K562 (cell line): ENCODE results near the gene AGMO. TPM values are rescaled to one million over a fixed set of nuclear protein-coding genes. Genes with fewer than 3 reads are reported as not detected.

Experiments
- ATAC-seq: fragments of 200-7000 bp; cut with Tn5 transposase; 3 replicates; pipeline ENCODE4 v1.9.1; 2020; ENCODE audit warnings: moderate library complexity
- BruUV-seq: library from RNA; stranded (reverse); fragments of 400-500 nt; replicated peaks from 2 replicates; lab custom pipeline; 2021; lab: Mats Ljungman, UMichigan
- CTCF ChIA-PET: fragments of 300-600 bp; formaldehyde crosslinking; extraction: SDS; loops from one replicate; lab custom pipeline; 2021; ENCODE audit warnings: low intra/inter-chr PET ratio; lab: Yijun Ruan, JAX
- POLR2A ChIA-PET: fragments of 300-600, 350-650 bp; sonication (Branson Sonifier 250); formaldehyde crosslinking; extraction: SDS; loops from one replicate; lab custom pipeline; 2021; ENCODE audit warnings: antibody characterized with exemption, inconsistent platforms; lab: Yijun Ruan, JAX
- DNase-seq, 4 experiments: peaks; one replicate each; pipeline versions ENCODE4 v3.0.0 to v3.0.0-alpha.2; 2011 to 2018; ENCODE audit warnings: low spot score in 3 of 4, mixed read lengths in 3 of 4; ENCODE audit errors: extremely low read depth in 1 of 4
- FAIRE-seq: peaks from 2 replicates; lab custom pipeline; 2011; peaks lifted over from hg19 to GRCh38; lab: Jason Lieb, UNC
- H2AFZ ChIP-seq: 2 replicates; pipeline ENCODE4 v1.6.0; 2011; ENCODE audit warnings: low read depth, low read length, control low read depth, inconsistent platforms
- H3K27ac ChIP-seq: fragments of 200-600 bp; 3 replicates; pipeline ENCODE4 v1.8.0; 2011; ENCODE audit warnings: low read depth, mild to moderate bottlenecking, control low read depth, inconsistent platforms, low read length, moderate library complexity, mixed read lengths; ENCODE audit errors: extremely low read depth
- H3K27me3 ChIP-seq, 2 experiments: fragments of 300-600 bp in 1 of 2; 2 replicates in 1 of 2; 3 replicates in 1 of 2; pipeline versions ENCODE4 v1.6.0 to v1.8.0; 2011; ENCODE audit warnings: inconsistent platforms in 2 of 2, low read length in 2 of 2, mild to moderate bottlenecking in 1 of 2, mixed read lengths in 1 of 2, moderate library complexity in 1 of 2; ENCODE audit not compliant: control insufficient read depth in 2 of 2, insufficient read depth in 2 of 2
- H3K36me3 ChIP-seq: fragments of 300-600 bp; 3 replicates; pipeline ENCODE4 v1.8.0; 2011; ENCODE audit warnings: mild to moderate bottlenecking, low read length, inconsistent platforms; ENCODE audit not compliant: control insufficient read depth, insufficient read depth
- H3K4me1 ChIP-seq, 2 experiments: fragments of 200-600 bp in 1 of 2; replicated peaks in 1 of 2; 2 replicates in 1 of 2; 3 replicates in 1 of 2; pipeline versions ENCODE4 v1.5.1 to v1.8.0; 2011; ENCODE audit warnings: inconsistent platforms in 2 of 2, low read length in 2 of 2, mild to moderate bottlenecking in 1 of 2, mixed read lengths in 1 of 2, moderate library complexity in 1 of 2; ENCODE audit not compliant: control insufficient read depth in 2 of 2, insufficient read depth in 2 of 2
- H3K4me2 ChIP-seq: 2 replicates; pipeline ENCODE4 v1.6.1; 2011; ENCODE audit warnings: low read length, control low read depth, inconsistent platforms, mixed read lengths; ENCODE audit not compliant: insufficient read depth
- H3K4me3 ChIP-seq: fragments of 200-600 bp; sonication (generic), shearing (Covaris generic); 2 replicates; pipeline ENCODE4 v1.5.1; 2016; ENCODE audit warnings: control low read depth, inconsistent platforms
- H3K79me2 ChIP-seq: fragments of 200-600 bp; 3 replicates; pipeline ENCODE4 v1.8.0; 2011; ENCODE audit warnings: low read length, inconsistent platforms; ENCODE audit not compliant: control insufficient read depth, insufficient read depth
- H3K9ac ChIP-seq, 2 experiments: 2 replicates each; pipeline versions ENCODE4 v1.6.0 to v1.6.1; 2011; ENCODE audit warnings: low read depth in 2 of 2, low read length in 2 of 2, control low read depth in 1 of 2, inconsistent platforms in 1 of 2, mild to moderate bottlenecking in 1 of 2, mixed read lengths in 1 of 2; ENCODE audit not compliant: insufficient read depth in 1 of 2
- H3K9me1 ChIP-seq: one replicate; pipeline ENCODE4 v1.6.0; 2011; ENCODE audit warnings: inconsistent platforms, mild to moderate bottlenecking, low read length, moderate library complexity; ENCODE audit not compliant: control insufficient read depth, insufficient read depth
- H3K9me3 ChIP-seq: replicated peaks from 2 replicates; pipeline ENCODE4 v1.5.1; 2011; ENCODE audit warnings: low read depth, low read length, inconsistent platforms; ENCODE audit not compliant: control insufficient read depth, insufficient read depth
- H4K20me1 ChIP-seq: replicated peaks from 2 replicates; pipeline ENCODE4 v1.6.1; 2011; ENCODE audit warnings: low read length, inconsistent platforms, mixed read lengths; ENCODE audit not compliant: control insufficient read depth, insufficient read depth
- DACH1 ChIP-seq: fragments of 450-650 bp; IDR thresholded peaks from 2 replicates; pipeline ENCODE4 v1.6.1; 2018; ENCODE audit not compliant: partially characterized antibody
- GTF2F1 ChIP-seq: IDR thresholded peaks from 2 replicates; pipeline ENCODE4 v1.6.1; 2011; ENCODE audit warnings: low read depth, low read length, improper control_type of control experiment
- HDAC6 ChIP-seq: IDR thresholded peaks from 2 replicates; pipeline ENCODE4 v1.6.1; 2012; ENCODE audit warnings: low read depth, mild to moderate bottlenecking, control low read depth, inconsistent platforms, low read length, moderate library complexity
- HLTF ChIP-seq: fragments of 450-650 bp; IDR thresholded peaks from 2 replicates; pipeline ENCODE4 v1.6.1; 2016
- IFI16 ChIP-seq: fragments of 250-450 bp; sonication (Bioruptor Pico); IDR thresholded peaks from 2 replicates; pipeline ENCODE4 v2.1.2; 2022; ENCODE audit warnings: mild to moderate bottlenecking, inconsistent platforms
- MAFF ChIP-seq: IDR thresholded peaks from 2 replicates; pipeline ENCODE4 v1.6.1; 2012; ENCODE audit warnings: low read length, improper control_type of control experiment
- NCOA1 ChIP-seq: fragments of 450-650 bp; IDR thresholded peaks from 2 replicates; pipeline ENCODE4 v1.6.1; 2016; ENCODE audit warnings: low read depth
- NFRKB ChIP-seq: fragments of 450-650 bp; IDR thresholded peaks from 2 replicates; pipeline ENCODE4 v1.6.1; 2016; ENCODE audit warnings: low read depth
- NR2C1 ChIP-seq, 2 experiments: fragments of 450-650 bp; IDR thresholded peaks; 2 replicates each; pipeline ENCODE4 v1.6.1; 2017; ENCODE audit warnings: mild to moderate bottlenecking in 2 of 2, antibody characterized with exemption in 1 of 2, inconsistent platforms in 1 of 2, missing compliant biosample characterization in 1 of 2, missing genetic modification characterization in 1 of 2
- PCBP1 ChIP-seq: fragments of 200-400 bp; formaldehyde crosslinking; IDR thresholded peaks from 2 replicates; pipeline ENCODE4 v1.6.1; 2018; ENCODE audit warnings: mild to moderate bottlenecking, low read depth, low read length; ENCODE audit not compliant: poor library complexity, severe bottlenecking
- PRDM10 ChIP-seq: fragments of 450-650 bp; IDR thresholded peaks from 2 replicates; pipeline ENCODE4 v1.6.1; 2018; ENCODE audit not compliant: partially characterized antibody
- RFX1 ChIP-seq: fragments of 450-650 bp; IDR thresholded peaks from 2 replicates; pipeline ENCODE4 v1.6.1; 2016; ENCODE audit warnings: mild to moderate bottlenecking, moderate library complexity
- SPI1 ChIP-seq: IDR thresholded peaks from 2 replicates; pipeline ENCODE4 v1.6.1; 2011; ENCODE audit warnings: low read depth, low read length, control low read depth, borderline replicate concordance
- TAF7 ChIP-seq: fragments of 450-650 bp; IDR thresholded peaks from 2 replicates; pipeline ENCODE4 v1.6.1; 2016; ENCODE audit warnings: missing genetic modification characterization, missing compliant biosample characterization
- ZNF253 ChIP-seq: fragments of 250-450 bp; sonication (Bioruptor Pico); conservative IDR thresholded peaks from 2 replicates; pipeline ENCODE4 v1.6.1; 2021; ENCODE audit warnings: mild to moderate bottlenecking
- ZNF561 ChIP-seq: fragments of 450-650 bp; formaldehyde crosslinking; conservative IDR thresholded peaks from 2 replicates; pipeline ENCODE4 v1.4.0; 2020; ENCODE audit warnings: mild to moderate bottlenecking, moderate library complexity
- ZZZ3 ChIP-seq: fragments of 450-650 bp; IDR thresholded peaks from 2 replicates; pipeline ENCODE4 v1.6.1; 2016; ENCODE audit warnings: antibody characterized with exemption, mild to moderate bottlenecking, moderate library complexity
- WGBS: fragments of 100-300 bp; shearing (Covaris generic); methylation state at CpG from one replicate; pipeline ENCODE4 v1.1.6; 2016; ENCODE audit warnings: low coverage, mixed read lengths; ENCODE audit not compliant: insufficient coverage; ENCODE audit errors: missing lambda C conversion rate; 5-methylcytosine and 5-hydroxymethylcytosine counted together
- in situ Hi-C: fragments of 300-500 bp; cut with MboI; formaldehyde crosslinking; loops from 4 replicates; pipeline ENCODE4 v1.15.0; 2018; ENCODE audit warnings: inconsistent platforms, mixed read lengths
- intact Hi-C: fragments of 100-400 bp; cut with micrococcal nuclease; formaldehyde crosslinking; loops from 2 replicates; pipeline ENCODE4 v1.14.2; 2022
- polyA plus RNA-seq, 8 experiments: library from polyadenylated mRNA; depleted of rRNA in 4 of 8; stranded (reverse) in 5 of 8; unstranded in 3 of 8; fragments of >200 nt; fragmentation: Nextera tagmentation in 2 of 8; fragmentation: Illumina TruSeq in 1 of 8; extraction: Ambion mirVana in 2 of 8; extraction: Trizol in 1 of 8; gene quantifications; 2 replicates each; pipeline versions ENCODE4 v1.2.1 to v1.2.3, GENCODE V29; 2011 to 2014; ENCODE audit warnings: inconsistent platforms in 1 of 8, missing spikeins in 1 of 8
- total RNA-seq, 7 experiments: library from RNA; depleted of rRNA in 6 of 7; stranded (reverse); fragments of >200 nt in 6 of 7; fragmentation: Illumina TruSeq in 2 of 7; extraction: Trizol in 2 of 7; gene quantifications; 2 replicates each; pipeline versions ENCODE4 v1.2.1 to v1.2.3, GENCODE V29; 2011 to 2021; ENCODE audit warnings: low replicate concordance in 1 of 7

AGMO gene
- total and polyA plus RNA-seq, 9 of the 15 experiments (the other 6 are each of a cell fraction or from before 2014, with no cell fraction given): 0.30 to 1.4 (median 0.69) TPM; not detected in 1

DNA sequence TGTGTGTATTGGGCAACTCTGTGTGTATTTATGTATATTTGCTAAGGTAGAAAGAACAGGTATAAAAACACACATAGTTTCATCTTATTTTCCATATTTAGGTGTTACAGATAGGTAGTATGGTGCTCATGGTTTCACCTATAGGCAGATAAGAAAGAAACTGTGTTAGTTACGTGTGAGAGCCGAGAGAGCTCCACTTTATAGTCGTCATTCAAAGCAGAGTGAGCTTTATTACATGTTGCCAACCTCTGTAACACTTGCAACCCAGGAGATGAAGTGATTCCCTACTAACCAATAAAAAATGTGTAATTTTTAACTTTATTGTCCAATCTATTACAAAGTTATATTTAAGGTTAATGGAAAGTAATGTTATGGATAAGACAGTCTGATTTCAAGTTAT lies 121.3 kb downstream of the AGMO start:
- in situ Hi-C loops: no loop called here

GRCh38 chr7:15439853-15440252 lies 122.0 kb downstream of the AGMO start:
- no peaks in the 10 kb centered on the region for H4K20me1 ChIP-seq
- no peaks in the 10 kb centered on the region for H3K27me3 ChIP-seq
- no peaks in the 10 kb centered on the region for H3K9me3 ChIP-seq
- in situ Hi-C loops: no loop called here
- H3K9ac ChIP-seq: no peak overlapping the region
- ATAC-seq: no peak
- CTCF ChIA-PET: interaction anchor here (0.6 kb wide), 1 partner anchor 687 kb away, joined by 3 read pairs; no protein-coding TSS in a partner anchor
- no peaks in the 10 kb centered on the region for H3K4me1 ChIP-seq
- H2AFZ ChIP-seq: no peak overlapping the region
- DNase-seq: no peak
- no peaks in the 10 kb centered on the region for H3K36me3 ChIP-seq
- H3K27ac ChIP-seq: no peak overlapping the region
- intact Hi-C loops: no loop called here
- H3K79me2 ChIP-seq: no peaks in the 10 kb centered on the region
- no TSS peak for BruUV-seq
- FAIRE-seq: no peak
- WGBS: 0% methylated on average over 2 of the region's 2 CpGs
- POLR2A ChIA-PET: no interaction called here
- no peak overlapping the region for H3K4me3 ChIP-seq
- no peak overlapping the region for H3K4me2 ChIP-seq
- no peaks in the 10 kb centered on the region for H3K9me1 ChIP-seq
- TF ChIP-seq MAFF (no peak), NCOA1 (no peak), IFI16 (no peak), PRDM10 (no peak), ZNF561 (CRISPR knock-in tag) (no peak), NFRKB (no peak), TAF7 (tag) (no peak), PCBP1 (no peak), ZZZ3 (no peak), SPI1 (no peak), DACH1 (no peak), HLTF (no peak), HDAC6 (no peak), RFX1 (no peak), GTF2F1 (no peak)

More for the DNA sequence above, 121.3 kb downstream of the AGMO start:
- FAIRE-seq: no peak
- no TSS peak for BruUV-seq
- intact Hi-C loops: no loop called here
- no peaks in the 10 kb centered on the region for H3K9me3 ChIP-seq
- ChIA-PET CTCF (no interaction called here), POLR2A (no interaction called here)
- no peaks in the 10 kb centered on the region for H3K36me3 ChIP-seq
- no peaks in the 10 kb centered on the region for H3K9me1 ChIP-seq
- H3K27ac ChIP-seq: no peak overlapping the region
- ATAC-seq: no peak
- H3K4me2 ChIP-seq: no peak overlapping the region
- 0% methylated on average over 3 of the region's 3 CpGs for WGBS
- H3K4me3 ChIP-seq: no peak overlapping the region
- H2AFZ ChIP-seq: no peak overlapping the region
- H3K4me1 ChIP-seq: no peaks in the 10 kb centered on the region
- TF ChIP-seq NR2C1 (IDR thresholded peaks at IDR 0.05) (no peak), NR2C1 (tag; IDR thresholded peaks at IDR 0.05) (no peak), ZNF253 (CRISPR knock-in tag) (no peak), GTF2F1 (no peak)
- H3K79me2 ChIP-seq: no peaks in the 10 kb centered on the region
- H3K27me3 ChIP-seq: no peaks in the 10 kb centered on the region
- DNase-seq: no peak
- H4K20me1 ChIP-seq: no peaks in the 10 kb centered on the region
- H3K9ac ChIP-seq: no peak overlapping the region
